ENCODE data around the gene CIC.

DNA sequence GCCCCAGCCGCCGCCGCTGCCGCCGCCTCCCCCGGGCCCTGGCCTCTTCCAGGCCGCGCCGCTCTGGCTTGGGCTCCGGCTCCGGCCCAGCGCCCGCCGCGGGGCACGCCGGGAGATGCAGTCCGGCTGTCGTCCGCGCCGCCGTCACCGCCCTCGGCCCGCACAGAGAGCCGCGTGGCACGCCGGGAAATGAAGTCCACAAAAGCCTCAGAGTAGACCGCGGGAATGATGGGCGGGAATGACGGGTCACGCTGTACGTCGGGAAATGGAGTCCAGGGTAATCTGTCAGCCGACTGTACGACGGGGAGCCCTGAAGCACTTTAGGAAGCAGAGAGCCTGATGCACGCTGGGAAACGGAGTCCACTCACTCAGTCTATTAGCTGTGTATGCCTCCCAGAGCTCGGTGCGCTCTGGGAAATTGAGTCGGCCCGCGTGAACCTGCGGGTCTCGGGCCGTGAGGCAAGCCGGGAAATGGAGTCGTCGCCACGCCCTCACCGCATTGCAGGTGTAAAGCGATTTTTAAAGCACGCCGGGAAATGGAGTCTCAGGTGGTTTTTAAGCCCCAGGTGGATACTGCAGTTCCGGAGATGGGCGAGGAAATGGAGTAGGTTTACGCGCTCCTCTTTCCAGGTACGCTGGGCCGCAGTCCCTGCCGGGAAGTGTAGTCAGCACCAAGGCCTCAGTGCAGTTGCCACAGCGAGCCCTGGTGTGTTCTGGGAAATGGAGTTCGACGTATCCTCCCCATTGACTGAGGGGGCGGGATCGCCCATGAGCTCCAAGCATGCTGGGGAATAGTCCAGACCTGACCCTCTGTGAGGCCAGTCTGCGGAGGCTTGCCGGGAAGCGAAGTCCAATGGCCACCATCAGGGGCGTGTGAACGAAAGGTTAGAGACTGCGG lies 26.3 kb upstream of the CIC start, which contains the start of gene GSK3A:
- TF ChIP-seq SPI1 (IDR thresholded peaks at IDR 0.05; ENCODE audit: low read depth, low read length) (peak; percentile 36; the same call in 1 of the 2 replicates), TAF1 (IDR thresholded peaks at IDR 0.05; ENCODE audit: low read depth, low read length) (peak; percentile 66; the same call in 1 of the 2 replicates), POLR2A (IDR thresholded peaks at IDR 0.05; ENCODE audit: low read depth, low read length) (peak; percentile 83), POLR2AphosphoS5 (IDR thresholded peaks at IDR 0.05; ENCODE audit: low read depth, low read length) (peak; percentile 82), POU2F2 (IDR thresholded peaks at IDR 0.05; ENCODE audit: low read depth, low read length) (peak; percentile 53)
